Hepatocyte (in vitro differentiated cells): ENCODE results near the gene RAN.
A peak's percentile ranks its signal among the peaks of the same experiment; 100 is the strongest.

Source experiments
- CTCF ChIP-seq: fragments of 200-600 bp; sonication (generic); IDR thresholded peaks from 2 replicates; pipeline ENCODE4 v1.5.1; 2016; ENCODE audit warnings: antibody characterized with exemption, mild to moderate bottlenecking; ENCODE audit not compliant: poor library complexity
- EZH2 ChIP-seq: fragments of 200-600 bp; sonication (generic); IDR thresholded peaks from 2 replicates; pipeline ENCODE4 v1.6.1; 2016; ENCODE audit warnings: antibody characterized with exemption, mild to moderate bottlenecking, borderline replicate concordance
- EZH2phosphoT487 ChIP-seq: fragments of 200-600 bp; sonication (generic); IDR thresholded peaks from one replicate; pipeline ENCODE4 v1.6.1; 2018; ENCODE audit warnings: antibody characterized with exemption, mild to moderate bottlenecking, low read depth, moderate library complexity; ENCODE audit not compliant: unreplicated experiment, severe bottlenecking

- TF ChIP-seq CTCF (peak; percentile 32), EZH2 (no peak), EZH2phosphoT487 (no peak)
Observed at GRCh38 chr12:130838951-130839769, 32.7 kb upstream of the RAN start, which contains the start of gene STX2.
